ENCODE results near the gene POP7.

Gene POP7

DNA sequence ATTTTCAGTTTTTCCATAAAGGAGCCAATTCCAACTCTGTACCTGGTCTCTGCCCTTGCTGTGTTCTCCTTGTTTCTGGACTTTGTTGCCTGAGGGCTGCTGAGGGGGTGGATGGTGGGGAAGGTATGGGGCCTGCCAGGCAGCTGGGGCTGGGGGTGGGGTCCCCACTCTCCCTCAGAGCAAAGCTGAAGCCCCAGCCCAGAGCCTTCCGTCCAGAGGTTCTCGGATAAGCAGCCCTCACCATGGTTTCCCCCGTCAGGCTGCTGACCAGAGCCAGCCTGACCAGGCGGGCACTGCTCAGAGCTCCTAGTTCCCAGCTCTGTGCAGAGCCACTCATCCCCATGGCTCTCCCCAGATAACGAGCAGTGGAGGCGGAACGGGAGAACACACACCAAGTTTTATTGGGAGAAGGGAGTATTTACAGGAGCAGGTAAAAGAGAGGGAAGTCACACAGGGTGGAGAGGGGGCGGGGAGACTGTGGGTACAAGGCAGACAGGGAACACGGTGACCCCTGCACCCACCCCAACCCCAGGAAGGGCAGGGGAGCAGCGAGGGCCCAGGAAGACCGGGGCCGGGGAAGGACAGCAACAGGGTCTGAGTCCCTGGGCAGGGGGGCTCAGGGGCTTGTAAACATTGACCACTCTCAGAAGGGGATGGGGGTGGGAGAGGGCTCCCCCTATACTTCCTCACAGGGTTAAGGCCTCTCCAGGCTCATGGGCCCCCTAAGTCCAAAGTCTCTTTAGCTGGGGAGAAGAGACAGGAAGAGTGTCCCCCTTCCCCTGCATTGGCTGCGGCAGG is 26.6 kb upstream of the POP7 start:
- DNase-seq (ENCODE audit: low read depth), result no peak

DNA sequence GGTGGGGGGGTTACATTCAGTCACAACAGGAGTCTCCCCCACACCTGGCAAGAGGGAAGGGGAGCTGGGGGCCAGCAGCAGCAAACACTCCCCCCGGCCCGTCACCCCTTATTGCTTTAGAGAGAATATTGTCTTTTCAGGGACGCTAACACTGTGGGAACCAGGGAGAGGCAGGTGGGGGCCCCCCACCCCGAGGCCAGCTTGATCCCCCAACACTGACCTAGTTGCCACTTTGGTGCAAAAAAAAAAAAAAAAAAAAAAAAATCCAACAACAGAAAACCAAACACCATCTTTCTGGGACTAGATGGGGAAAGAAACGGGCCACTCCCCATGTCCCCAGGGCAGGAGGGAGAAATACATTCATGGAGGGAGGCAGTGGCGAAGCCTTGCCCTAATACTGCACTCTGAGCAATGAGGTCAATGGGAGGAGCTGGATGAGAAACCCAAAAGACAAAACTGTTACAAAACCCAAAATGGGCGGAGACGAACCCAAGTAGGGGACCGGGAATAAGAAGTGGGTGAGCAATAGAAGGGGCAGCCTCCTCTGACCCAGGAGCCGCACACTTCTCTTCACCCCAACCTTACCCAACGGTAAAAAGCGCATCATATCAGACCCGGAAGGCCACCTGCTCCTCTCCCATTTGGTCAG is 25.9 kb upstream of the POP7 start:
- DNase-seq (ENCODE audit: low read depth), result peak; percentile 81

DNA sequence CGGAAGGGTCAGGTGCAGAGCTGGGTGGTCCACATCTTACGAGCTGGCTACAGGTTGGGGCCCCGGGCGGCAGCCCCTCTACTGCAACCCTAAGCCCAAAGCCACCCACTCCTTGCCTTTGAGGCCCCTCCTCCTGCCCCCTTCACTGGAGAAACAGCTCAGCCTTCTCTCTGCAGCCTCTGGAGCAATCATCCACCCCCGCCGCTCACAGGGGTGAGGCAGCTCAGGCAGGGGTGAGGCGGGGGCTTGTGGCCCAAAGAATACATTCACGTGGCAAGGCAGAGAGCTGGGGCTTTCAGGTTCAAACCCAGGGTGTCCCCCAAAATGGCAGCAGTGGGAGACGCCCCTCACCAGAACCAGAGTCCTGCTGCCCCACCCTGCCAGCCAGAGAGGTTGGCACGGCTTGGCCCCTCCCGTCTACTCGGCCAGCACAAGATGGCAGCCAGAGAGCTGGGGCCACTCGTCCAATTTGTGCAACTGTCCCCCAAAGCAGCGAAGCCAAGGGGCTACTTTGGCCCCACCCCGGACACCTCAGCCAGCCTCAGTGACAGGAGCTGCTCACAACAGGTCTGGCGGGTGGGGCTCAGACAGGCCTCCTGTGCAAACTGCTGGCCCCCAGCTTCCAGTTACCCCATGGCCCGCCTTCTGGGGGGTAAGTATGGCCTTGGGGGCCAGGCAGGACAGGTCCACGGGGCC is 25.2 kb upstream of the POP7 start:
- no peak for DNase-seq (ENCODE audit: low read depth)

DNA sequence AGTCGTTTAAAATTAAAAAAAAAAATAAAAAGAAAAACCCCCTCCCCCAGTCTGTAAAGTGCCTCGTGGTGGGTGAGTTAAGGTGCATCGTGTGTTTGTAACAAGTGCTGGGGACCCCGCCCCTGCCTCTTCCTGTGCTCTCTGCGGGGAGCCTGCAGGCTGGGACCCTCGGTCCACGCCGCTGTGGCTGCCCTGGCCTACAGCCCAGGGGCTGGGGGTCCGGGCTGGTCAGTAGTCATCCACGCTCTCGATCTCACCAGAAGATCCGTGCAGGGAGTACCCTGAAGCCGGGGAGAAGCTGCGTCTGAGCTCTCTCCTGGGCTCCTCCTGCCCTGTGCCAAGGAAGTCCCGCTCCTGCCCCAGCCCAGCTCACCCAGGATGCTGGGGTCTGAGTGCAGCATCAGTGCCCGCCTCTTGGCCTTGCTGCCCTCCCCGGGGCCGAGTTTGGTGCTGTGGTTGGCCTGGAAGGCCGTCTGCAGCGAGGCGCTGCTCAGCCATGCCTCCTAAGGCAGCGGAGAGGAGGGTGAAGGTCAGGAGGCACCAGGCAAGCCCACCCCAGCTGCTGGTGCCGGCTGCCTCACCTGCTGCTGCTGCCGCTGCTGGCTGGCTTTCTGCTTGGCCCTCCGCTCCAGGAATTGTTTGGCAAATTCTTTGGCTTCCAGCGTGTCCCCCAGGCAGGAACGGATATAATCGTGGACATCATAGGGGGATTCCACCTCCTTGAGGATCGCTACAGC is 24.3 kb upstream of the POP7 start:
- no peak for DNase-seq (ENCODE audit: low read depth)

GRCh38 chr7:100682228-100682741 is 23.6 kb upstream of the POP7 start:
- DNase-seq (ENCODE audit: low read depth), result no peak

DNA sequence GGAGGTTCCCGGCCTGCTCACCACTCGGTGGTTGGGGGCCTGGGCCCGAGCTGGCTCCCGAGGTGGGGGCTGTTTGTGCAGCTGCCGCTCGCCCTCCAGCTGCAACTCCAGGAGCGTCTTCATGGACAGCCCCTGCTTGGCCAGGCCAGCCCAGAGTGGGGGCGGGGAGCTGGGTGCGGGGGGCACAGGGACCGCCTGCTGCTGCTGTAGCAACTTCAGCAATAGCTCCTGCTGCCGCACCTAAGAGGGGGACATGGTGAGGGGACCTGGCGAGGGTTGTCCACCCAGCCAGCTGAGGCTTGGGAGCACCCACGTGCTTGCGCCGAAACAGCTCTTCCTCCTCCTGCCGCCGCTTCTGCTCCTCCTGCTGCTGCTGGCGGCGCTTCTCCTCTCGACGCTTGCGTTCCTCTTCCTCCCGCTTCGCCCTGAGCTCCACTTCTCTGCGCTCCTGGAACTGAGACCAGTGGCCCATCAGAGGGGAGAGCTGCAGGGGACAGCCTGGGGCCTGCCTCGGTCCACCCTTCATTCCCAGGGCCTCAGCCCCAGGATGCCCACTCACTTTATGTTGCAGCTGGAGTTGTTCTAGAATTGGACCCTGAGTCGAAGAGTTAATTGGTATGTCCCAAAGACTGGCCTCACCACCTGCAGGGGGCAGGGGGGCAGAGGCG is 22.8 kb upstream of the POP7 start:
- DNase-seq (ENCODE audit: low read depth), result no peak

DNA sequence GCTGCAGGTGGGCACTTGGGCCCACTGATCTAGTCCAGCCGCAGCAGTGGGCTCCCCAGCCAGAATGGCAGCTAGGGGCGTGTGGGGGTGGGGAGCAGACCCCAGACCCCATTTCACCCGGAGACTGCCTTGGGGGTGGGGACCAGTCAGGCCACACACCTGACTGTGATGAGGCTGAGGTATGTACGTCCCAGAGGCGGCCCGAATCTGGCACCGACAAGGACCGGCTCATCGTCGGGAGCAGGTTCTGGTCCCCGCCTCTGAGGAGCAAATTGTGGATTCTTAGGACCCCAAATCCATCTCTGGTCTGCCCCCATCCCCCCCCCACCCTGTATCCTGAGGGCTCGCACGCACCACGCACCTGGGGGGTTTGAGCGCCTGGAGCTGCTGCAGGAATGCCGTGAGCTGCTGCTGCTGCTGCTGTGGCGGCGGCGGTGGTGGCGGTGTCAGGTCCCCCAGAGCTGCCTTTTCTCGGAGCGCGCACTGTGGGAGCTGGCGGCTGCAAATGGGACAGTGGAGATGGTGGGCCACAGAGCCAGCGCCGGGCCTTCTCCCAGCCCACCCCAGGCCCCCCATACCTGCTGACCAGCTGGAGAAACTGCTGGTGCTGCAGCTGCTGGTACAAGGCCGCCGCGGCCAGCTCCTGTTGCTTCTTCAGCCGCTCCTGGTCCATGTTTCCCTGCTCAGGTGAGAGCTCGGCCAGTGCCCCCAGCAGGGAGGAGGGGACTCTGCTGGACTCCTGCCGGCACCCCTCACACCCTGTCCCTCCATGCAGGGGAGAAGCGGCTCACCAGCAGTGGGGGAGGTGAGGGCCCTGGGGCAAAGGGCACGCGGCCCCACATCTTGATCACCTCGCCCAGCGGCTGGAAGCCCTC is 22.0 kb upstream of the POP7 start:
- no peak for DNase-seq (ENCODE audit: low read depth)

GRCh38 chr7:100684534-100685042 is 21.3 kb upstream of the POP7 start:
- no peak for DNase-seq (ENCODE audit: low read depth)

GRCh38 chr7:100685049-100685605 is 20.8 kb upstream of the POP7 start:
- no peak for DNase-seq (ENCODE audit: low read depth)

DNA sequence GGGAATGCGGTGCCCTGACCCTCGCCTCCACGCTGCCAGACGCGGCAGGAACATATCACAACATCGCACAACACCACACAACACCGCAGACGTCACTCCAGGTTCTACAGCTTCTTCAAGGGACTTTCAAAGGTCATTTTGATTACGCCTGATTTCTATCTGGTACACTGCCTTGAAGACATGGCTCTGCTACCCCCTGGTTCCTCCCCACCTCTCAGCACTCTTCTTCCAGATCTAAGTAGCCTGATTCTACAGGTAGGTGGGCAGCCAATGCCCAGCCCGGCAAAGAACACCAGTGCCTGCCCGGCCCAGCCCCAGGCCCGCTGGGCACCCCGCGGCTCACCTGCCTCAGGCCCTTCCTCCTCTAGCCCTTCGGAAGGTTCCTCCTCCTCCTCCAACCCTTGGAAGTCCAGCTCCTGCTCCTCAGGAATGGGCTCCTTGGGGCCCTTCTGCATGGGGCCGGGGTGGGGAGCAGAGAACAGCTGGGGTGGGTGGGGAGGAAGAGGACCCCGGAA is 20.2 kb upstream of the POP7 start:
- DNase-seq (ENCODE audit: low read depth), result no peak

DNA sequence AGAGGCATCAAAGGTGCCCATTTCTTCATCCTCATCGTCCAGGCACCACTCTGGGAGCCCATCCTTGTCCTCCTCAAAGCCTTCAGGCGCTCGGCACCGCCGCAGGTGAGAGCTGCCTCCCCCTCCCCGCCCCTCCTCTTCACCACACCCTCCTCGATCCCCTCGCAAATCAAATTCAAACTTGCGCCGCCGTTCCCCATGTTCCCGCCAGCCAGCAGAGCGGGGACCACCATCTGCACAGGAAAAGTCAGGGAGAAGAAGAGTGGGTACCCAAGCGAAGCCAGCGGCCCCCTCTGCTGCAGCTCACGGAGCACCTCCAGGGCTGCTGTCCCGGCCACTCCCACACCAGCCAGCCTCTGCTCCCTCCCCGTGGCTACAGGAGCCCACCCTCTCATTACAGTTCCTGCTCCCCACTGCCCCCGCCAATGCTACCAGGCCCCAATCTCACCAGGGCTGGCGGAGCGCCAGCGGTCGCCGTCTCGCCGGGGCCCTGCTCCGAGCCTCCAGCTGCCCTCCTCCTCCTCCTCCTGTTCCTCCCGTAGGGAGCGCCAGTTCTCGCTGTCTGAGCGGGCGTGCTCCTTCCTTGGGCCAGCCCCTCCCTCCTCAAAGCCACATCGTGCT is 19.6 kb upstream of the POP7 start:
- DNase-seq (ENCODE audit: low read depth), result no peak

GRCh38 chr7:100686822-100687211 is 19.1 kb upstream of the POP7 start:
- no peak for DNase-seq (ENCODE audit: low read depth)

GRCh38 chr7:100687261-100687660 is 18.7 kb upstream of the POP7 start:
- no peak for DNase-seq (ENCODE audit: low read depth)

GRCh38 chr7:100687751-100688300 is 18.1 kb upstream of the POP7 start:
- no peak for DNase-seq (ENCODE audit: low read depth)

- no peak for DNase-seq (ENCODE audit: low read depth)
Observed at GRCh38 chr7:100688326-100688860, 17.5 kb upstream of the POP7 start.

- no peak for DNase-seq (ENCODE audit: low read depth)
Observed at GRCh38 chr7:100689230-100690135, 16.4 kb upstream of the POP7 start.

DNA sequence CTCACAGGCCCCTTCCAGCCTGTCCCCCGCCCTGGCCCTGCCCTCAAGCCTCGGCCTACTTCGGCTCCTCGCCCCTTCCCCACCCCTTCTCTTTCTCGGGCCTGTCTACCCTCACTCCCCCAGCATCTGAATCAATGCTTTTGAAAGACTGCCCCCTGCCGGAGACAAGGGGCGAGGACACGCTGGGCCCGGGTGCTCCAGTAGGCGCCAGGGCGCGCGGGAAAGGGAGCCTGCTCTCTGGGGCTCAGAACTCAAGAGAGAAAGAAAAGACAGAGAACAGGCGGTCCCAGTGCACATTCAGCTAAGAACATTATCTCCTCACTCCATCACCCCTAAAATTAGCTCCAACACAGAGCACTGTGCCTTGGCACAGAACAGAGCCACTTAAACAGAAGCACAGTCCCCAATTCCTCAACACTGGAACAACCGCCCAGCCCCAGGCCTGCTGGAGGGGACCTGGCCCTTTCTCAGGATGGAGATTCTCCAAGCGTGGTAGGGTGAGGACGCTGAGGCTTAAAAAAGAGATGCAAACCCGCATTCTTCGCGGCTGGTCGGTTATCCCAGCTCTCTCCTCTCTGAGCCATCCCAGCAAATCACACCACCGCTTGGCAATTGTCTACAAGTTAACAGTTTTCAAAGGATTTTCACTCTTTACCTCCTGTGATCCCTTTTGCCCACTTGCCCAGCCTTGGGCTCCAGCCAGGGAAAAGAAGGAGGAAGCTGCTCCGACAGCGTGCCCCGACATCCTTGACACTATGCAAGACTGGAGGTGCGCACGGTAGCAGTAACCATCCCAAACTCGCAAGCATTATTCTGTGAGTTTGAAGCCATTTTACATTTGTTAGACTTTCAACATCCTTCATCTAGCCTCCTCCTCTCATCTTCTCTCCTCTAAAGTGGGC is 14.0 kb upstream of the POP7 start:
- DNase-seq (ENCODE audit: low read depth), result peak; percentile 58

Measured in fibroblast of gingiva (primary cell).